ENCODE results near the gene LY6G6F.

Gene LY6G6F

GRCh38 chr6:31722173-31722572 lies 15.5 kb downstream of the LY6G6F start:
- in situ Hi-C loops (cut with HindIII; ENCODE audit: low sequenced_read_pairs), result no loop called here

DNA sequence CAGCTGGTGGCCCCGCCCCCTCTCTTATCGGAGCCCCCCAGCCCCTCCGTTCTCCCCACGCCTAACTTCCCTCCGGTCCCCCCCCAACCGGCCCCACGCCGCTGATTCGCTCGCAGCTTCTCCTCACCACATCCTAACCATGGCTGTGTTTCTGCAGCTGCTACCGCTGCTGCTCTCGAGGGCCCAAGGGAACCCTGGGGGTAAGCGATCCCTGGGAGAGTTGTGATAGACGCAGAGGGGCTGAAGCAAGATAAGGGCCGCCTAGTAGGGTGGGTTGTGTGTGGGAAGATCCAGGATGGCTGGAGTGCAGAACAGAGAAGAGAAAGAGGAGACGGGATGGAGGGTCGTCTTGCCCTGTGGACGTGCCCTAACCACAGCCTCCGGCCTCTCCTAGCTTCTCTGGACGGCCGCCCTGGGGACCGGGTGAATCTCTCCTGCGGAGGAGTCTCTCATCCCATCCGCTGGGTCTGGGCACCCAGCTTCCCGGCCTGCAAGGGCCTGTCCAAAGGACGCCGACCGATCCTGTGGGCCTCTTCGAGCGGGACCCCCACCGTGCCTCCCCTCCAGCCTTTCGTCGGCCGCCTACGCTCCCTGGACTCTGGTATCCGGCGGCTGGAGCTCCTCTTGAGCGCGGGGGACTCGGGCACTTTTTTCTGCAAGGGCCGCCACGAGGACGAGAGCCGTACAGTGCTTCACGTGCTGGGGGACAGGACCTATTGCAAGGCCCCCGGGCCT lies 16.7 kb downstream of the LY6G6F start, which contains the start of gene MPIG6B:
Gene MPIG6B, plus strand, starts transcription at position 129 of the 735 bp plus-strand sequence. Its CDS starts 11 bp downstream, at position 140.
- in situ Hi-C loops (cut with HindIII; ENCODE audit: low sequenced_read_pairs), result no loop called here

- in situ Hi-C loops (cut with HindIII; ENCODE audit: low sequenced_read_pairs), result no loop called here
Observed at GRCh38 chr6:31723980-31724691, 17.5 kb downstream of the LY6G6F start.

DNA sequence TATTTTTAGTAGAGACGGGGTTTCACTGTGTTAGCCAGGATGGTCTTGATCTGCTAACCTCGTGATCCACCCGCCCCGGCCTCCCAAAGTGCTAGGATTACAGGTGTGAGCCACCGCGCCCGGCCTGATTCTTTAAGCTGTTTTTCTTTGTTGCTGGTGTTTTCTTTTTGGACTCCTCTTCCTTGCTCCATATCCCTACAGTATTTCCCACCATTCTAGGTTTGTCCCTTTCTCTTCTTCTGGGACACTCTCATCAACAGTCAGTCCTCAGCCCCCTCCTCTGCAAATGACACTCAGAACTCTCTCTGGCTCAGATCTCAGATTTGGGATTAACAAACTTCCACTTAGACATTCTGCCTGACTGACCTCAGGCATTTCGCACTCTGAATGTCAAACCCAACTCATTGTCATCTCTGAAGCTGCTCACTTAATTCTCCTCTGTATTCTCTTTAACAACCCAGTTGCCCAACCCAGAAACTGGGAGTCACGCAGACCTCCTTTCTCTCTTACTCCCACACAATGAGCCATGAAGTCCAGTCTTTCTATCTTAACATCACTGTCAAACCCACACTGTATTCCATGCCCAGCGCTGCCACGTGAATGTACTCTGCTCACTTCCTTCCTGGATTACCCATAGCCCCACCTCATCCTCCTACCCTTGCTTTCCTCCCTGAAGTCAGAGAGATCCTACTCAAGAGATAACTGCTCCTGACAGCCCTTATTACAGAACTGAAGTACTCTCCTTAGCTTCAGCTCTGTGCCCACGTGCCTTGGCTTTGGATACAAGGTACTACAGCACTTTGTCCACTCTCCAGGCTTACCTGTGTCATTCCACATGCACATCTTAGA lies 19.1 kb downstream of the LY6G6F start:
- in situ Hi-C loops (cut with HindIII; ENCODE audit: low sequenced_read_pairs), result no loop called here

DNA sequence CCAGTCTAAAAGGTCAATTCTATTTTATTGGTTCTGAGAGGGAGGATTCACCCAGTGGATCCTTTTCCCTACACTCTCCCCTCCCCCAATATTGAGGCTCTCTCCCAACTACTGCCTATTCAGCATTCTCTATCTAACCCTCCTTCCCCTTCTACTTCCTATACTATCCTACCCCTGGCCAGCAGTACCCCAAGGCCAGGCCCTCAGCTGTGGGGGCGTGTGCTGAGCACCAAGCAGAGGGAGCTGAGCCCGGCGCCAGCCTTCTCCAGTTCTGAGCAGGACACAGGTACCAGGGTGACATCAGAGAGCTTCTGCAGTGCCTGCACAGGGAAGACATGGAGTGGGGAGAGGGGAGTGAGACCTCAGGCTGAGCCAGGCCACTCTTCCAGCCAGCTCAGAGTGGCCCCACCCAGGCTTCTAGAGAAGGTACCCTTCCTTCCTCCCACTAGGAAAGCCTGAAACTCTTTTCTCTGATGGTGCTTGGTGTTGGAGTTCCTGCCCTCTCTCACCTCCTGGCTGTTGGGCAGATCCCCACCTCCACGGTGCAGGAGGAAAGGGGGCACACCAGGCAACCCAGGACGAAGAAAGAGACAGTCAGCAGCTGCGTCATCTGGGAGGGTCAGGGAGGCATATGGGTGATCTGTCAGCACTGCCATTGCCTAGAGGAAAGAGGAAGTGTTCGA lies 20.5 kb downstream of the LY6G6F start:
- in situ Hi-C loops (cut with HindIII; ENCODE audit: low sequenced_read_pairs), result no loop called here

DNA sequence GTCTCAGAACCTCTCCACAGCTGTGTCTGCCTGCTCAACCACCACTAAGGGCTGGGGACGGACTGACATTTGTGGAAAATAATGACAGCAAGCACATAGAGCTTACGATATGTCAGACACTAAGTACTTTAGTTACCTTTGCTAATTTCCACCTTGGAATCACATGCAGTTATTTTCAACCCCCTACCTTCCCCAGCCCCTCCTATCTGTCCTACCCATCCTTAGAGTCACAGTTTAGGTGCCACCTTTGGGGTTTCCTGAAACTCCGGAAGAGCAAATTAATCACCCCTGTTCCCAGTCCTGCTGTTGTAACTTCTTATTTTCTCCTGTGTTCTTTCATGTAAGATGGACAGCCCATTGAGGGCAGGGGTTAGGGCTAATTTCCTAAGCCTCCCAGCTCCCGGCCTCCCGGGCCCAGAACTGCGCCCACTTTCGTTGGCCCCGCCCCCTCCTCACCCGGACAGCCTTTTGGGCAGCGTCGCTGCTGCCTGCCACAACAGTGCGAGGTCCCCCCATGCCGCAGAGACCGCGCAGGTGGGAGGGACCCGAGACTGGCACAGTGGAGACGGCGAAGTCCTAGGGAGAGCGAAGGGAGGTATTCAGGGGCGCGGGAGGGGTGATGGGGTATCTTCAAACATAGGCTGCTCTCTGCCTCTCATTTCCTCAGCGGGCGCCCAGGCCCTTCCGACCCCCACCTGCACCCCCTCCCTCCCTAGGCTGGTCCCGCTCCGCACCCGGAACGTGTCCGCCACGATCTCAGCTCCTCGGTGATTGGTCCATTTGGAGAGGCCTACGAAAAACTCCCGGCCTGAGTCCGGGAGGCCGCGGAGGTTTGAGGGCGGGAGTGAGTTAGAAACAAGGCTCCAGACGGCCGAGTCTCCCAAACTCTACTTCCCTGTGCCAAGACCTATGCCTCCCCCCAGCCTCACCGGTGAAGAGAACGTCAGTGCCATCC lies 21.3 kb downstream of the LY6G6F start:
- in situ Hi-C loops (cut with HindIII; ENCODE audit: low sequenced_read_pairs), result no loop called here

GRCh38 chr6:31728767-31729514 lies 22.3 kb downstream of the LY6G6F start, which contains the start of gene DDAH2:
Gene DDAH2, minus strand, starts transcription at chr6:31729299. Its CDS starts 138 bp downstream, at chr6:31729161.
- in situ Hi-C loops (cut with HindIII; ENCODE audit: low sequenced_read_pairs), result no loop called here

GRCh38 chr6:31729515-31729978 lies 22.9 kb downstream of the LY6G6F start:
- in situ Hi-C loops (cut with HindIII; ENCODE audit: low sequenced_read_pairs), result no loop called here

- in situ Hi-C loops (cut with HindIII; ENCODE audit: low sequenced_read_pairs), result loop anchor here (5.0 kb wide), 1 partner anchor 38 kb away; no protein-coding TSS in a partner anchor
Observed at GRCh38 chr6:31729979-31730630, 23.4 kb downstream of the LY6G6F start.

DNA sequence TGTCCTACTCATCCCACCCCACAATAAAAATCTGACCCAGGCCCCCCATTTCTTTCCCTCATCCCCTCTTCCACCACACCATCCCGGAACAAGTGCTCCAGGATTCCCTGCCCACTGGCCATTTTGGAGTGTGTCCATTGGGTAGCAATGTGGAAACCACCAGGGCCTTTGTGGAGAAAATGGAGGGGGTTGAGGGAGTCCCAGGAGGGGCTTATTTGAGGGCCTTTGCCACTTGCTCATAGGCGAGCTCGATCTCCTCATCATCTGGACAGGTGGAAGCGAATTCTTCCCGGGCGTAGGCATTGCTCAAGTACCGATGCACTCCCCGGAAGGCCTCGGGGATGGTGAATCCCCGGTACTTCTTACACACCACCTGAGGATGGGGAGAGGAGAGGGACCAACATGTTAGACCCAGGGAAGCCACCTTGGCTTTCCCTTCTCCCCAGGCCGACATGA lies 24.0 kb downstream of the LY6G6F start:
- in situ Hi-C loops (cut with HindIII; ENCODE audit: low sequenced_read_pairs), result loop anchor here (5.0 kb wide), 1 partner anchor 38 kb away; no protein-coding TSS in a partner anchor

GRCh38 chr6:31732029-31732428 lies 25.4 kb downstream of the LY6G6F start:
- in situ Hi-C loops (cut with HindIII; ENCODE audit: low sequenced_read_pairs), result loop anchor here (5.0 kb wide), 1 partner anchor 40 kb away; no protein-coding TSS in a partner anchor

DNA sequence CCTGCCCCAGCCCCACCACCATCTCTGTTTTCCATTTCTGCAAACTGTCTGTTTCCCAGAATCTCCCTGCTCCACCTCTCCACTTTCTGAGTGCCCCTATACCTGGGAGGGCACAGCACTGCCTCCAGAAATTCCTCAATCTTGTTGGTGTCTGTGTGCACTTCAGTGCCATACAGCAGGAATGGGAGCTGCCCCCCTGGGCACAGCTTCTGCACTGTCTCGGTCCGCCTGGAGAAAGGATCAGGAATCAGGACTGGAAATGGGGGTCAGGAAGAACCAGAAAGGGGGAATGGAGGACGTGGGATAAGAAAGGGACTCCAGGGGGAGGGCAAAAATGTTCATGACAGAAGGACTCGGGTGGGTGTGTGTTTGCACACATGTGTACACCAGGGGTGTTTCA lies 27.1 kb downstream of the LY6G6F start:
- in situ Hi-C loops (cut with HindIII; ENCODE audit: low sequenced_read_pairs), result loop anchor here (5.0 kb wide), 1 partner anchor 41 kb away; no protein-coding TSS in a partner anchor

GRCh38 chr6:31734247-31734820 lies 27.7 kb downstream of the LY6G6F start:
- in situ Hi-C loops (cut with HindIII; ENCODE audit: low sequenced_read_pairs), result loop anchor here (5.0 kb wide), 1 partner anchor 42 kb away; no protein-coding TSS in a partner anchor

- in situ Hi-C loops (cut with HindIII; ENCODE audit: low sequenced_read_pairs), result loop anchor here (5.0 kb wide), 1 partner anchor 43 kb away; no protein-coding TSS in a partner anchor
Observed at GRCh38 chr6:31734821-31735406, 28.2 kb downstream of the LY6G6F start.

DNA sequence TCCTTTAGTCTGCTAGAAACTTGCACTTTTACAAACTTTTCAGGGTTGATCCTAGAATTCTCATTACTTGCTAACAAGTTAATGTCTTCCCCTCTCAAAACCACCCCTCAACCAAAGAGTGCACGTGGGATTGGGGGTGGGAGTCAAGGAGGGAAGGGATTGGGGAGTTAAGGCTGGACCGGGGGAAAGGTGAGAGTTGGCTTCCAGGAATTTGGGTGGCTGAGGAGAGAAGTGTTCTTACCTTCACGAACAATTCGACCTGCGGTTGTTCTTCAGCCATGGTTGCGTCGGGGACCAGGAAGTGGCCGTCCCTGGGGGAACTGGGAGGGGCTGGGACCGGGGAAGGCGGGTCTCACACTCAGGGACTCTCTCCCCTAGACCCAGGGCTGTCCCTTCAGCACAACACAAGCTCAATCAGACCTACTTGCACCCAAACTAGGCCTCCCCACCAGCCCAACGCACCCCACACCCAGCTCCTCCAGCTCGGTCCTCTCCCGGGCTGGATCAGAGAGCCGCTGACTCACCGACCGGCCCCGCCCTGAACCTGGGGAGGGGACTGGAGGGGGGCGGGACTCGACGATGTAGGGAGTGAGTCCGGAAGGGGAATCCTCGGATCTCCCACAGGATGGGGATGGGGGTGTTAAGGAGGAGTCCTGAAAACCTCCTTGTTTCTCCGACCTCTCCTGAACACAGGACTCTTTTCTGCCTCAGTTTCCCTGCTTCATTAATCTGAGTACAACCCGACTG lies 29.5 kb downstream of the LY6G6F start, which contains the start of gene CLIC1:
Gene CLIC1, minus strand, starts transcription at position 510 of the 747 bp plus-strand sequence. Its CDS starts 230 bp downstream, at position 280.
- in situ Hi-C loops (cut with HindIII; ENCODE audit: low sequenced_read_pairs), result no loop called here

- in situ Hi-C loops (cut with HindIII; ENCODE audit: low sequenced_read_pairs), result no loop called here
Observed at GRCh38 chr6:31736768-31737314, 30.2 kb downstream of the LY6G6F start.
